AG09309 (cell line): ENCODE measurements around the gene ABHD5.
A peak's percentile ranks its signal among the peaks of the same experiment; 100 is the strongest.

ENCODE experiments used
- DNase-seq: peaks from one replicate; pipeline ENCODE4 v3.0.0-alpha.2; 2010; ENCODE audit warnings: low read depth
- H3K4me3 ChIP-seq: 2 replicates; pipeline ENCODE4 v1.5.1; 2011; ENCODE audit warnings: mild to moderate bottlenecking, low read depth, low read length, moderate library complexity; ENCODE audit not compliant: control insufficient read depth
- CTCF ChIP-seq: IDR thresholded peaks from 2 replicates; pipeline ENCODE4 v1.5.1; 2011; ENCODE audit warnings: mild to moderate bottlenecking, low read depth, low read length, inconsistent platforms; ENCODE audit not compliant: insufficient read depth, control insufficient read depth; ENCODE audit errors: missing control alignments

The ABHD5 gene

GRCh38 chr3:43690400-43691119 lies at the start of gene ABHD5:
Gene ABHD5, plus strand, starts transcription at chr3:43690938. Its CDS starts 55 bp downstream, at chr3:43690993.
- DNase-seq = peak; percentile 75
- TF ChIP-seq CTCF = peak; percentile 40
- peak within 1 kb of the TSS; percentile 73 for H3K4me3 ChIP-seq

GRCh38 chr3:43641306-43642114 lies 49.2 kb upstream of the ABHD5 start:
- H3K4me3 ChIP-seq = no peak overlapping the region
- TF ChIP-seq CTCF = no peak
- DNase-seq = no peak

GRCh38 chr3:43644443-43644842 lies 46.3 kb upstream of the ABHD5 start:
- H3K4me3 ChIP-seq = no peak overlapping the region
- DNase-seq = no peak
- TF ChIP-seq CTCF = no peak

GRCh38 chr3:43647331-43648166 lies 43.2 kb upstream of the ABHD5 start:
- no peak overlapping the region for H3K4me3 ChIP-seq
- TF ChIP-seq CTCF = no peak
- no peak for DNase-seq

GRCh38 chr3:43648957-43649356 lies 41.8 kb upstream of the ABHD5 start:
- H3K4me3 ChIP-seq = no peak overlapping the region
- no peak for DNase-seq
- TF ChIP-seq CTCF = no peak

GRCh38 chr3:43649365-43649968 lies 41.3 kb upstream of the ABHD5 start:
- no peak overlapping the region for H3K4me3 ChIP-seq
- no peak for DNase-seq
- no peak for TF ChIP-seq CTCF
